Measurements from ENCODE around the gene MAST2. TPM values are rescaled to one million over a fixed set of nuclear protein-coding genes. Genes with fewer than 3 reads are reported as not detected.
"Not testable (repeated sequence)": the region's sequence is repeated elsewhere in the genome, so short reads cannot be mapped to it uniquely, and the experiment has no call there.

Gene MAST2
- total RNA-seq, 2 donors from 2014 or later = 25.2 to 81.3 TPM

DNA sequence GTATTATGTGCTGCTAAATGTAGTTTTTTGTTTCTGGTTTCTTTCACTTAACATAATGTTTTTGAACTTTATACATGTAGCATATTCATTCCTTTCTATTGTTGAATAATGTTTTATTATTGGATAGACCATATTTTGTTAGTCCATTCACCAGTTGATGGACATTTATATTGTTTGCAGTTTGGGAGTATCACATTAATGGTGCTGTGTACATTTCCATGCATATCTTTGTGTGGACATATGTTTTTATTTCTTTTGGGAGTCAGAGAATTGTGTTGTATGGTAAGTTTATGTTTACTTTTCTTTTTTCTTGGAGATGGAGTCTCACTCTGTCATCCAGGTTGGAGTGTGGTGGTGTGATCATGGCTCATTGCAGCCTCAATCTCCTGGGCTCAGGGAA lies 134.6 kb downstream of the MAST2 start:
- Histone ChIP-seq H3K27ac (no peak overlapping the region), H3K4me3 (no peak overlapping the region), H3K4me1 (replicated peaks) (no peaks in the 10 kb centered on the region), H3K36me3 (no peaks in the 10 kb centered on the region), H3K27me3 (replicated peaks; ENCODE audit: insufficient read depth) (no peaks in the 10 kb centered on the region), H3K9me3 (no peaks in the 10 kb centered on the region)
- intact Hi-C loops (cut with DNase I) = no loop called here
- no peak for DNase-seq (ENCODE audit: low spot score)
- TF ChIP-seq, protein P1, sequence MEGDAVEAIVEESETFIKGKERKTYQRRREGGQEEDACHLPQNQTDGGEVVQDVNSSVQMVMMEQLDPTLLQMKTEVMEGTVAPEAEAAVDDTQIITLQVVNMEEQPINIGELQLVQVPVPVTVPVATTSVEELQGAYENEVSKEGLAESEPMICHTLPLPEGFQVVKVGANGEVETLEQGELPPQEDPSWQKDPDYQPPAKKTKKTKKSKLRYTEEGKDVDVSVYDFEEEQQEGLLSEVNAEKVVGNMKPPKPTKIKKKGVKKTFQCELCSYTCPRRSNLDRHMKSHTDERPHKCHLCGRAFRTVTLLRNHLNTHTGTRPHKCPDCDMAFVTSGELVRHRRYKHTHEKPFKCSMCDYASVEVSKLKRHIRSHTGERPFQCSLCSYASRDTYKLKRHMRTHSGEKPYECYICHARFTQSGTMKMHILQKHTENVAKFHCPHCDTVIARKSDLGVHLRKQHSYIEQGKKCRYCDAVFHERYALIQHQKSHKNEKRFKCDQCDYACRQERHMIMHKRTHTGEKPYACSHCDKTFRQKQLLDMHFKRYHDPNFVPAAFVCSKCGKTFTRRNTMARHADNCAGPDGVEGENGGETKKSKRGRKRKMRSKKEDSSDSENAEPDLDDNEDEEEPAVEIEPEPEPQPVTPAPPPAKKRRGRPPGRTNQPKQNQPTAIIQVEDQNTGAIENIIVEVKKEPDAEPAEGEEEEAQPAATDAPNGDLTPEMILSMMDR (IDR thresholded peaks at IDR 0.05) = no peak
- TF ChIP-seq POLR2AphosphoS5 (IDR thresholded peaks at IDR 0.05) = peak; percentile 17

DNA sequence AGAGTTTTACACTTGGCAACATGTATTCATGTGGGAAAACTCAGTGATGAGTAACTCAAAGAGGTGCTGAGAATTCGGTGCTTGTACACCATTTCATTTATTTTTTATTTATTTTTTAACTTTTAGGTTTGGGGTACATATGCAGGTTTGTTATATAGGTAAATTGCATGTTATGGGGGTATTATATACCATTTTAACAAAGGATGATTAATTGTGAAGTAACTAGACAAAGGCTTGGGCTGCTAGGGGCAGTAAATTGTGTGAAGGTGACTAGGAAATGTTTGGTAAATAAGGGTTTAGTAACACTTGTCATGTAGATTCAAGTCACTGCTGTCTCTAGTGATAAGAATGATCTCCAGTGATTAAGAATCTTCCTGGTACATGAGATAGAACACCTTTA lies 139.0 kb downstream of the MAST2 start:
- H3K9me3 ChIP-seq = no peaks in the 10 kb centered on the region
- H3K27ac ChIP-seq = no peak overlapping the region
- TF ChIP-seq, protein P1 (IDR thresholded peaks at IDR 0.05) = no peak
- TF ChIP-seq POLR2A (IDR thresholded peaks at IDR 0.05) = no peak
- no peak for TF ChIP-seq POLR2AphosphoS5 (IDR thresholded peaks at IDR 0.05)
- DNase-seq (ENCODE audit: low spot score) = no peak
- WGBS = 96% methylated on average over 1 of the region's 1 CpG
- no peaks in the 10 kb centered on the region for H3K36me3 ChIP-seq
- no peaks in the 10 kb centered on the region for H3K4me1 ChIP-seq (replicated peaks)
- H3K4me3 ChIP-seq = no peak overlapping the region
- no peaks in the 10 kb centered on the region for H3K27me3 ChIP-seq (replicated peaks; ENCODE audit: insufficient read depth)
- intact Hi-C loops (cut with DNase I) = no loop called here

DNA sequence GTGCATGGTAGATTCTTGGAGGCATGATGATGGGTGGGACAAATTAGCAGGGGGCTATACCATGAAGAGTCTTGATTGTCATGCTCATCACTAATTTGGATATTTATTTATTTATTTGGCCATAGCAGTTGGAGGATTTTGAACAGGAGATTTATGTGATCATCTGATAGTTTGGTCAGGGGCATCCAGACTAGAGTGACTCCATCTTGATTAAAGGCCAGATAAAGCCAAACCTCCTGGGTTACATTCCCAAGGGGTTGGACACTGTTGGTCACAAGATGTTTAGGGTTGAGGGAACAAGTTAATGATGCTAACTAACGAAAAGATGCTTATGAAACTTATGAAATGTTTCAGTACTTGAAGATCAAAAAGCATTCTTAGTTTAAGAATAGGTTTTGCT lies 139.8 kb downstream of the MAST2 start:
- 0% methylated on average over 1 of the region's 1 CpG for WGBS
- intact Hi-C loops (cut with DNase I) = no loop called here
- TF ChIP-seq POLR2A (IDR thresholded peaks at IDR 0.05) (no peak), POLR2AphosphoS5 (IDR thresholded peaks at IDR 0.05) (no peak)
- TF ChIP-seq, protein P1 (IDR thresholded peaks at IDR 0.05) = no peak

DNA sequence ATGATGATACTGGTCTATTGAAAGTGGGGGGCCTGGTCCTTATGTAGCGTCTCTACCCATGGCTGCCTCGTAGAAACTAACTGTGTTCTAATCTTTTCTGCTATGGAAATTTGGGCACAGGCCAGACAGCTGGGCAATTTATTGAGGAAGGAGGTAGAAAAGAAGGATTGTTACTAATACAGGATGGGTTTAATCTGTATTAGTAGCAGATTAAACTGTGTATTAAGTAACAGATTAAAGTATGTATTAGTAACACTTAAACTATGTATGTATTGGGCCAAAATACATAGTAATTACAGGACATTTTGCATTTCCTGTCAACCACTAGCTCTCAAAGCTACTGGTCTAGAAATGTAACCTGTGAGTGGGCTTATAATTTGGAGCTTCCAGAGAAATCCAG lies 142.0 kb downstream of the MAST2 start:
- H3K9me3 ChIP-seq = no peaks in the 10 kb centered on the region
- H3K4me1 ChIP-seq (replicated peaks) = no peaks in the 10 kb centered on the region
- intact Hi-C loops (cut with DNase I) = no loop called here
- H3K27me3 ChIP-seq (replicated peaks; ENCODE audit: insufficient read depth) = no peaks in the 10 kb centered on the region
- DNase-seq (ENCODE audit: low spot score) = no peak
- H3K4me3 ChIP-seq = no peak overlapping the region
- TF ChIP-seq POLR2A (IDR thresholded peaks at IDR 0.05) = no peak
- TF ChIP-seq, protein P1 (IDR thresholded peaks at IDR 0.05) = no peak
- WGBS = 47% methylated on average over 2 of the region's 2 CpGs
- H3K27ac ChIP-seq = no peak overlapping the region
- H3K36me3 ChIP-seq = no peaks in the 10 kb centered on the region

More for the DNA sequence above, 139.8 kb downstream of the MAST2 start:
- H3K4me3 ChIP-seq = no peak overlapping the region
- no peaks in the 10 kb centered on the region for H3K27me3 ChIP-seq (replicated peaks; ENCODE audit: insufficient read depth)
- no peaks in the 10 kb centered on the region for H3K4me1 ChIP-seq (replicated peaks)
- H3K27ac ChIP-seq = no peak overlapping the region
- H3K36me3 ChIP-seq = no peaks in the 10 kb centered on the region
- DNase-seq (ENCODE audit: low spot score) = no peak
- no peaks in the 10 kb centered on the region for H3K9me3 ChIP-seq

DNA sequence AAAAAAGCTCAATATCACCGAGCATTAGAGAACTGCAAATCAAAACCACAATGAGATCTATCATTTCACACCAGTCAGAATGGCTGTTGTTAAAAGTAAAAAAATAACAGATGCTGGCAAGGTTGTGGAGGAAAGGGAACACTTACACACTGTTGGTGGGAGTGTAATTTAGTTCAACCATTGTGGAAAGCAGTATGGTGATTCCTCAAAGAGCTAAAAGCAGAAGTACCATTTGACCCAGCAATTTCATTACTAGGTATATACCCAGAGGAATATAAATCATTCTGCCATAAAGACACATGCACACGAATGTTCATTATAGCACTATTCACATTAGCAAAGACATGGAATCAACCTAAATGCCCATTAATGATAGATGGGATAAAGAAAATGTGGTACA lies 146.1 kb downstream of the MAST2 start:
- 86% methylated on average over 2 of the region's 2 CpGs for WGBS
- H3K27ac ChIP-seq; H3K36me3 ChIP-seq; DNase-seq (ENCODE audit: low spot score); H3K4me1 ChIP-seq (replicated peaks); H3K4me3 ChIP-seq; intact Hi-C loops (cut with DNase I); H3K9me3 ChIP-seq; H3K27me3 ChIP-seq (replicated peaks; ENCODE audit: insufficient read depth): not testable (repeated sequence)

All from prostate gland (tissue), 2 donors.